B cell (primary cell): ENCODE measurements around the gene ZNF324. TPM values are rescaled to one million over a fixed set of nuclear protein-coding genes. Genes with fewer than 3 reads are reported as not detected.
A peak's percentile ranks its signal among the peaks of the same experiment; 100 is the strongest.

Experiments used
- ATAC-seq: fragments of 200-7000 bp; cut with Tn5 transposase; one replicate; pipeline ENCODE4 v1.10.0; 2021; ENCODE audit warnings: low read depth, mild to moderate bottlenecking, moderate number of reproducible peaks, moderate library complexity
- CTCF ChIA-PET: fragments of 350-600 bp; sonication (Branson Sonifier 250); formaldehyde crosslinking; loops from one replicate; lab custom pipeline; 2021; ENCODE audit warnings: antibody characterized with exemption, inconsistent platforms; lab: Charles Lee
- POLR2A ChIA-PET: fragments of 350-600 bp; sonication (Branson Sonifier 250); formaldehyde crosslinking; loops from one replicate; lab custom pipeline; 2021; ENCODE audit warnings: antibody characterized with exemption; lab: Charles Lee
- DNase-seq: peaks from one replicate; pipeline ENCODE4 v3.0.0; 2013
- H2AFZ ChIP-seq: 2 replicates; pipeline ENCODE4 v1.6.1; 2012; ENCODE audit warnings: mild to moderate bottlenecking, low read depth, low read length; ENCODE audit not compliant: insufficient read depth, poor library complexity, severe bottlenecking
- H3K27ac ChIP-seq, 2 donors: 1 replicate in 1 of 2; 2 replicates in 1 of 2; pipeline ENCODE4 v1.5.1; 2012 to 2013; ENCODE audit warnings: low read length in 2 of 2, mild to moderate bottlenecking in 2 of 2, moderate library complexity in 1 of 2
- H3K27me3 ChIP-seq, 4 experiments: fragments of 200-600 bp in 1 of 4; sonication (generic) in 1 of 4; replicated peaks in 1 of 4; 1 replicate in 2 of 4; 2 replicates in 2 of 4; pipeline versions ENCODE4 v1.6.1 to v1.7.0; 2013 to 2016; ENCODE audit warnings: low read length in 3 of 4, mild to moderate bottlenecking in 2 of 4, mixed read lengths in 1 of 4, moderate library complexity in 1 of 4; ENCODE audit not compliant: insufficient read depth in 4 of 4, control insufficient read depth in 3 of 4; ENCODE audit errors: control extremely low read depth in 1 of 4
- H3K36me3 ChIP-seq, 2 experiments: replicated peaks in 1 of 2; 1 replicate in 1 of 2; 2 replicates in 1 of 2; pipeline versions ENCODE4 v1.6.1 to v1.7.1; 2013; ENCODE audit warnings: low read length in 1 of 2; ENCODE audit not compliant: insufficient read depth in 2 of 2, control insufficient read depth in 1 of 2; ENCODE audit errors: control extremely low read depth in 1 of 2, extremely low read depth in 1 of 2
- H3K4me1 ChIP-seq, 2 donors: fragments of 200-600 bp in 1 of 2; sonication (generic) in 1 of 2; 1 replicate in 1 of 2; 2 replicates in 1 of 2; pipeline versions ENCODE4 v1.5.1 to v1.6.1; 2013 to 2017; ENCODE audit warnings: low read length in 2 of 2; ENCODE audit not compliant: control insufficient read depth in 2 of 2, insufficient read depth in 2 of 2
- H3K4me2 ChIP-seq: replicated peaks from 2 replicates; pipeline ENCODE3; 2012; ENCODE audit warnings: mild to moderate bottlenecking, low read depth, low read length; ENCODE audit not compliant: poor library complexity, severe bottlenecking
- H3K4me3 ChIP-seq, 5 experiments: fragments of 200-600 bp in 1 of 5; sonication (generic) in 1 of 5; 1 replicate in 3 of 5; 2 replicates in 2 of 5; pipeline versions ENCODE4 v1.5.1 to v1.7.0; 2011 to 2016; ENCODE audit warnings: low read length in 4 of 5, mild to moderate bottlenecking in 4 of 5, low read depth in 2 of 5, control low read depth in 1 of 5, moderate library complexity in 1 of 5; ENCODE audit not compliant: insufficient read depth in 1 of 5; ENCODE audit errors: control extremely low read depth in 1 of 5, extremely low read depth in 1 of 5
- H3K79me2 ChIP-seq: fragments of 200-600 bp; sonication (generic); one replicate; pipeline ENCODE4 v1.6.0; 2016; ENCODE audit warnings: low read length; ENCODE audit not compliant: control insufficient read depth, insufficient read depth
- H3K9ac ChIP-seq: fragments of 200-600 bp; sonication (generic); 2 replicates; pipeline ENCODE4 v1.6.1; 2017; ENCODE audit warnings: mild to moderate bottlenecking, low read length, moderate library complexity
- H3K9me3 ChIP-seq, 3 donors: one replicate each; pipeline versions ENCODE4 v1.6.1 to v1.7.1; 2013; ENCODE audit warnings: low read length in 2 of 3; ENCODE audit not compliant: control insufficient read depth in 2 of 3, insufficient read depth in 1 of 3; ENCODE audit errors: control extremely low read depth in 1 of 3
- H4K20me1 ChIP-seq: 2 replicates; pipeline ENCODE4 v1.6.0; 2012; ENCODE audit warnings: mild to moderate bottlenecking, low read length; ENCODE audit not compliant: insufficient read depth, control insufficient read depth, poor library complexity, severe bottlenecking
- H3K27ac Mint-ChIP-seq: one replicate; pipeline ENCODE4 v1.8.0; 2021; ENCODE audit warnings: mixed read lengths
- H3K27me3 Mint-ChIP-seq: one replicate; pipeline ENCODE4 v1.8.0; 2021; ENCODE audit warnings: mixed read lengths
- H3K4me1 Mint-ChIP-seq: one replicate; pipeline ENCODE4 v1.8.0; 2021; ENCODE audit warnings: mixed read lengths
- H3K4me3 Mint-ChIP-seq: one replicate; pipeline ENCODE4 v1.8.0; 2021; ENCODE audit warnings: mixed read lengths
- H3K9me3 Mint-ChIP-seq: one replicate; pipeline ENCODE4 v1.8.0; 2022; ENCODE audit warnings: mixed read lengths; ENCODE audit not compliant: insufficient read depth
- CTCF ChIP-seq: fragments of 200-600 bp; IDR thresholded peaks from one replicate; pipeline ENCODE4 v1.8.0; 2022; ENCODE audit warnings: antibody characterized with exemption, mild to moderate bottlenecking
- EZH2 ChIP-seq: IDR thresholded peaks from 2 replicates; pipeline ENCODE4 v1.6.1; 2012; ENCODE audit warnings: borderline replicate concordance, low read depth, mild to moderate bottlenecking, moderate library complexity, low read length; ENCODE audit not compliant: insufficient read depth, poor library complexity, severe bottlenecking
- WGBS: methylation state at CpG from one replicate; pipeline ENCODE4 v1.1.5; 2013; ENCODE audit warnings: missing lambda C conversion rate; ENCODE audit not compliant: insufficient coverage; 5-methylcytosine and 5-hydroxymethylcytosine counted together
- intact Hi-C: fragments of 100-400 bp; cut with micrococcal nuclease; formaldehyde crosslinking; loops from one replicate; pipeline ENCODE4 v1.10.0; 2022
- polyA plus RNA-seq: library from polyadenylated mRNA; depleted of rRNA; stranded (reverse); fragments of >200 nt; gene quantifications from 2 replicates; pipeline ENCODE4 v1.2.3, GENCODE V29; 2012
- total RNA-seq, 2 donors: library from RNA; stranded (reverse); fragments of 120-200 nt in 1 of 2; gene quantifications; 1 replicate in 1 of 2; 2 replicates in 1 of 2; pipeline versions ENCODE4 v1.2.3 to v1.2.4, GENCODE V29; 2013 to 2022

Gene ZNF324
- total and polyA plus RNA-seq, 2 donors (not counting 1 experiment from before 2014, with no cell fraction given): 12.8 to 21.0 TPM

- peaks cover 14 to 18% of the 10 kb centered on the region in 2 donors for H3K4me1 ChIP-seq
- peak overlapping the region; percentile 91 for H3K4me2 ChIP-seq
- H3K9ac ChIP-seq: no peak overlapping the region
- intact Hi-C loops: no loop called here
- peak overlapping the region; percentile 50 for H3K27ac Mint-ChIP-seq
- no peaks in the 10 kb centered on the region for H3K27me3 ChIP-seq
- 89% methylated on average over 11 of the region's 12 CpGs for WGBS
- peaks cover 4 to 13% of the 10 kb centered on the region in 2 experiments for H3K36me3 ChIP-seq
- POLR2A ChIA-PET: interaction anchor here (1.3 kb wide), 1 partner anchor 46 kb away, joined by 3 read pairs; the partner anchor contains the start of gene ZBTB45
- peak overlapping the region; percentile 98 for H3K4me3 Mint-ChIP-seq
- no peak overlapping the region for H3K4me3 ChIP-seq
- H3K27me3 Mint-ChIP-seq: no peaks in the 10 kb centered on the region
- H3K4me1 Mint-ChIP-seq: peaks cover 20% of the 10 kb centered on the region
- H2AFZ ChIP-seq: no peak overlapping the region
- no peaks in the 10 kb centered on the region for H4K20me1 ChIP-seq
- ATAC-seq: no peak
- H3K9me3 Mint-ChIP-seq: no peaks in the 10 kb centered on the region
- TF ChIP-seq EZH2 (no peak), CTCF (no peak)
- DNase-seq: no peak
- CTCF ChIA-PET: interaction anchor here (1.3 to 1.4 kb wide), 2 partner anchors 107 to 192 kb away, joined by 3 to 5 read pairs; no protein-coding TSS in a partner anchor
- H3K27ac ChIP-seq: peak overlapping the region in 1 of 2 donors; percentile 89
- peaks cover 1% of the 10 kb centered on the region for H3K79me2 ChIP-seq
- no peaks in the 10 kb centered on the region for H3K9me3 ChIP-seq
These were observed 7.6 kb downstream of the ZNF324 start for GRCh38 chr19:58474291-58474996.
